RWPE2 (cell line): ENCODE measurements around the gene GNAO1.

Experiments
- ATAC-seq: fragments of 200-7000 bp; cut with Tn5 transposase; 3 replicates; pipeline ENCODE4 v1.9.1; 2021; ENCODE audit warnings: low read depth
- DNase-seq: peaks from one replicate; pipeline ENCODE4 v3.0.0-alpha.2; 2020; ENCODE audit warnings: low spot score
- H3K27ac ChIP-seq: fragments of 450-650 bp; 2 replicates; pipeline ENCODE4 v1.5.1; 2017; ENCODE audit warnings: mild to moderate bottlenecking; ENCODE audit not compliant: poor library complexity, severe bottlenecking
- H3K27me3 ChIP-seq: fragments of 250-450 bp; sonication (Bioruptor Pico); 2 replicates; pipeline ENCODE4 v1.5.1; 2021; ENCODE audit warnings: mild to moderate bottlenecking, moderate library complexity; ENCODE audit not compliant: insufficient read depth, poor library complexity, severe bottlenecking
- H3K36me3 ChIP-seq: fragments of 250-450 bp; sonication (Bioruptor Pico); 2 replicates; pipeline ENCODE4 v1.5.1; 2020; ENCODE audit warnings: low read depth, mild to moderate bottlenecking, moderate library complexity
- H3K4me1 ChIP-seq: fragments of 250-450 bp; sonication (Bioruptor Pico); 2 replicates; pipeline ENCODE4 v1.5.1; 2021; ENCODE audit warnings: mild to moderate bottlenecking, moderate library complexity; ENCODE audit not compliant: insufficient read depth, poor library complexity, severe bottlenecking
- H3K4me3 ChIP-seq: fragments of 250-450 bp; sonication (Bioruptor Pico); 2 replicates; pipeline ENCODE4 v1.5.1; 2021; ENCODE audit warnings: mild to moderate bottlenecking, moderate library complexity; ENCODE audit not compliant: severe bottlenecking
- H3K9me3 ChIP-seq: fragments of 250-450 bp; sonication (Bioruptor Pico); 2 replicates; pipeline ENCODE4 v1.5.1; 2021; ENCODE audit warnings: mild to moderate bottlenecking, moderate library complexity; ENCODE audit not compliant: severe bottlenecking
- CTCF ChIP-seq: fragments of 450-650 bp; IDR thresholded peaks from one replicate; pipeline ENCODE4 v1.5.1; 2017; ENCODE audit warnings: mild to moderate bottlenecking, moderate library complexity; ENCODE audit not compliant: poor library complexity, severe bottlenecking

GNAO1 gene

GRCh38 chr16:56318827-56319140 is 127.5 kb downstream of the GNAO1 start:
- H3K4me3 ChIP-seq = no peak overlapping the region
- ATAC-seq (no peak), DNase-seq (no peak)
- no peaks in the 10 kb centered on the region for H3K36me3 ChIP-seq
- H3K9me3 ChIP-seq = no peaks in the 10 kb centered on the region
- H3K4me1 ChIP-seq = peaks cover 3% of the 10 kb centered on the region
- TF ChIP-seq CTCF = no peak
- H3K27ac ChIP-seq = no peak overlapping the region
- H3K27me3 ChIP-seq = no peaks in the 10 kb centered on the region

- Histone ChIP-seq H3K36me3 (no peaks in the 10 kb centered on the region), H3K9me3 (no peaks in the 10 kb centered on the region), H3K27me3 (no peaks in the 10 kb centered on the region), H3K4me3 (no peak overlapping the region), H3K4me1 (peaks cover 8% of the 10 kb centered on the region), H3K27ac (no peak overlapping the region)
- DNase-seq = no peak
- no peak for TF ChIP-seq CTCF
- no peak for ATAC-seq
These were observed 128.1 kb downstream of the GNAO1 start for GRCh38 chr16:56319376-56319775.

GRCh38 chr16:56320056-56320455 is 128.8 kb downstream of the GNAO1 start:
- ATAC-seq (no peak), DNase-seq (no peak)
- no peaks in the 10 kb centered on the region for H3K36me3 ChIP-seq
- no peaks in the 10 kb centered on the region for H3K9me3 ChIP-seq
- no peak overlapping the region for H3K27ac ChIP-seq
- TF ChIP-seq CTCF = no peak
- no peak overlapping the region for H3K4me3 ChIP-seq
- no peaks in the 10 kb centered on the region for H3K27me3 ChIP-seq
- H3K4me1 ChIP-seq = peaks cover 15% of the 10 kb centered on the region

- DNase-seq (no peak), ATAC-seq (no peak)
- H3K27me3 ChIP-seq = no peaks in the 10 kb centered on the region
- H3K4me1 ChIP-seq = peaks cover 15% of the 10 kb centered on the region
- no peaks in the 10 kb centered on the region for H3K36me3 ChIP-seq
- H3K9me3 ChIP-seq = no peaks in the 10 kb centered on the region
- H3K4me3 ChIP-seq = no peak overlapping the region
- H3K27ac ChIP-seq = no peak overlapping the region
- no peak for TF ChIP-seq CTCF
These were observed 129.7 kb downstream of the GNAO1 start for GRCh38 chr16:56320811-56321558.

DNA sequence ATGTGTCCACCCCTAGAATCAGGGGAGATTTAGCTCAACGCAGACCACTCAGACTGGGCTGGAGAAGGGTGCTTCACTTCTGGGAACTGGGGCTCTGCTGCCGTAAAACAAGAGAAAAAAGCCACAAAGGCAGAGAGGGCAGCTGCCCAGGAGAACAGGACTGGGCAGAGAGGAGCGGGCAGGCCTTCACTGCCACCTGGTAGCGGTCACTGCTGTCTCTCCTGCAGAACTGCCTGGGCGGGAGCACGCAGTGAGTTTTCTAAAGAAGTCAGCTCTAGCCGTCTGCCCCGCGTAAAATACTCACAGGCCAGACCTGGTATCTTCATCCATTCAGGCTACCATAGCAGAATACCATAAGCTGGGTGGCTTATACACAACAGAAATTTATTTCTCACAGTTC is 130.3 kb downstream of the GNAO1 start:
- DNase-seq (no peak), ATAC-seq (no peak)
- H3K4me1 ChIP-seq = peaks cover 15% of the 10 kb centered on the region
- H3K27ac ChIP-seq = no peak overlapping the region
- H3K4me3 ChIP-seq = no peak overlapping the region
- no peaks in the 10 kb centered on the region for H3K9me3 ChIP-seq
- TF ChIP-seq CTCF = no peak
- no peaks in the 10 kb centered on the region for H3K27me3 ChIP-seq
- H3K36me3 ChIP-seq = no peaks in the 10 kb centered on the region
